ENCODE results near the gene NAV2. TPM values are rescaled to one million over a fixed set of nuclear protein-coding genes. Genes with fewer than 3 reads are reported as not detected.

Gene NAV2
- total and polyA plus RNA-seq, 2 experiments from 2014 or later = 26.0 to 45.0 TPM

- Histone ChIP-seq H3K36me3 (ENCODE audit: insufficient read depth) (no peaks in the 10 kb centered on the region), H3K4me3 (no peak overlapping the region), H3K4me2 (no peak overlapping the region), H3K27ac (ENCODE audit: low read depth) (no peak overlapping the region), H3K4me1 (ENCODE audit: insufficient read depth) (no peaks in the 10 kb centered on the region), H3K27me3 (ENCODE audit: insufficient read depth) (no peaks in the 10 kb centered on the region), H3F3A (replicated peaks; ENCODE audit: low read depth) (no peaks in the 10 kb centered on the region), H3K79me2 (replicated peaks; ENCODE audit: insufficient read depth) (no peaks in the 10 kb centered on the region), H4K20me1 (replicated peaks; ENCODE audit: insufficient read depth) (no peaks in the 10 kb centered on the region), H2AFZ (0 out of 2 replicates have a peak overlapping the region, but pooled peaks have one; percentile 28), H3K9me2 (ENCODE audit: insufficient read depth) (no peaks in the 10 kb centered on the region)
- TF ChIP-seq CTCF (conservative IDR thresholded peaks at IDR 0.05; ENCODE audit: low read depth in 2 of 2) = no peak
- TF ChIP-seq EZH2 (IDR thresholded peaks at IDR 0.05; ENCODE audit: low read depth, unreplicated experiment) = no peak
- TF ChIP-seq ZNF114 (CRISPR knock-in tag; IDR thresholded peaks at IDR 0.05) = no peak
- TF ChIP-seq CREB1 (CRISPR knock-in tag; IDR thresholded peaks at IDR 0.05; ENCODE audit: low read depth) = no peak
- no peak for TF ChIP-seq POLR2AphosphoS5 (IDR thresholded peaks at IDR 0.05; ENCODE audit: low read depth)
- no peak for TF ChIP-seq JUNB (IDR thresholded peaks at IDR 0.05; ENCODE audit: unreplicated experiment)
- no peak for TF ChIP-seq NANOG (IDR thresholded peaks at IDR 0.05; ENCODE audit: borderline replicate concordance)
- no peak for TF ChIP-seq STAT1 (IDR thresholded peaks at IDR 0.05; ENCODE audit: unreplicated experiment)
- TF ChIP-seq EZH2phosphoT487 (IDR thresholded peaks at IDR 0.05; ENCODE audit: unreplicated experiment) = no peak
- TF ChIP-seq ZNF331 (CRISPR knock-in tag; IDR thresholded peaks at IDR 0.05; ENCODE audit: low read depth) = no peak
- TF ChIP-seq, protein P1, sequence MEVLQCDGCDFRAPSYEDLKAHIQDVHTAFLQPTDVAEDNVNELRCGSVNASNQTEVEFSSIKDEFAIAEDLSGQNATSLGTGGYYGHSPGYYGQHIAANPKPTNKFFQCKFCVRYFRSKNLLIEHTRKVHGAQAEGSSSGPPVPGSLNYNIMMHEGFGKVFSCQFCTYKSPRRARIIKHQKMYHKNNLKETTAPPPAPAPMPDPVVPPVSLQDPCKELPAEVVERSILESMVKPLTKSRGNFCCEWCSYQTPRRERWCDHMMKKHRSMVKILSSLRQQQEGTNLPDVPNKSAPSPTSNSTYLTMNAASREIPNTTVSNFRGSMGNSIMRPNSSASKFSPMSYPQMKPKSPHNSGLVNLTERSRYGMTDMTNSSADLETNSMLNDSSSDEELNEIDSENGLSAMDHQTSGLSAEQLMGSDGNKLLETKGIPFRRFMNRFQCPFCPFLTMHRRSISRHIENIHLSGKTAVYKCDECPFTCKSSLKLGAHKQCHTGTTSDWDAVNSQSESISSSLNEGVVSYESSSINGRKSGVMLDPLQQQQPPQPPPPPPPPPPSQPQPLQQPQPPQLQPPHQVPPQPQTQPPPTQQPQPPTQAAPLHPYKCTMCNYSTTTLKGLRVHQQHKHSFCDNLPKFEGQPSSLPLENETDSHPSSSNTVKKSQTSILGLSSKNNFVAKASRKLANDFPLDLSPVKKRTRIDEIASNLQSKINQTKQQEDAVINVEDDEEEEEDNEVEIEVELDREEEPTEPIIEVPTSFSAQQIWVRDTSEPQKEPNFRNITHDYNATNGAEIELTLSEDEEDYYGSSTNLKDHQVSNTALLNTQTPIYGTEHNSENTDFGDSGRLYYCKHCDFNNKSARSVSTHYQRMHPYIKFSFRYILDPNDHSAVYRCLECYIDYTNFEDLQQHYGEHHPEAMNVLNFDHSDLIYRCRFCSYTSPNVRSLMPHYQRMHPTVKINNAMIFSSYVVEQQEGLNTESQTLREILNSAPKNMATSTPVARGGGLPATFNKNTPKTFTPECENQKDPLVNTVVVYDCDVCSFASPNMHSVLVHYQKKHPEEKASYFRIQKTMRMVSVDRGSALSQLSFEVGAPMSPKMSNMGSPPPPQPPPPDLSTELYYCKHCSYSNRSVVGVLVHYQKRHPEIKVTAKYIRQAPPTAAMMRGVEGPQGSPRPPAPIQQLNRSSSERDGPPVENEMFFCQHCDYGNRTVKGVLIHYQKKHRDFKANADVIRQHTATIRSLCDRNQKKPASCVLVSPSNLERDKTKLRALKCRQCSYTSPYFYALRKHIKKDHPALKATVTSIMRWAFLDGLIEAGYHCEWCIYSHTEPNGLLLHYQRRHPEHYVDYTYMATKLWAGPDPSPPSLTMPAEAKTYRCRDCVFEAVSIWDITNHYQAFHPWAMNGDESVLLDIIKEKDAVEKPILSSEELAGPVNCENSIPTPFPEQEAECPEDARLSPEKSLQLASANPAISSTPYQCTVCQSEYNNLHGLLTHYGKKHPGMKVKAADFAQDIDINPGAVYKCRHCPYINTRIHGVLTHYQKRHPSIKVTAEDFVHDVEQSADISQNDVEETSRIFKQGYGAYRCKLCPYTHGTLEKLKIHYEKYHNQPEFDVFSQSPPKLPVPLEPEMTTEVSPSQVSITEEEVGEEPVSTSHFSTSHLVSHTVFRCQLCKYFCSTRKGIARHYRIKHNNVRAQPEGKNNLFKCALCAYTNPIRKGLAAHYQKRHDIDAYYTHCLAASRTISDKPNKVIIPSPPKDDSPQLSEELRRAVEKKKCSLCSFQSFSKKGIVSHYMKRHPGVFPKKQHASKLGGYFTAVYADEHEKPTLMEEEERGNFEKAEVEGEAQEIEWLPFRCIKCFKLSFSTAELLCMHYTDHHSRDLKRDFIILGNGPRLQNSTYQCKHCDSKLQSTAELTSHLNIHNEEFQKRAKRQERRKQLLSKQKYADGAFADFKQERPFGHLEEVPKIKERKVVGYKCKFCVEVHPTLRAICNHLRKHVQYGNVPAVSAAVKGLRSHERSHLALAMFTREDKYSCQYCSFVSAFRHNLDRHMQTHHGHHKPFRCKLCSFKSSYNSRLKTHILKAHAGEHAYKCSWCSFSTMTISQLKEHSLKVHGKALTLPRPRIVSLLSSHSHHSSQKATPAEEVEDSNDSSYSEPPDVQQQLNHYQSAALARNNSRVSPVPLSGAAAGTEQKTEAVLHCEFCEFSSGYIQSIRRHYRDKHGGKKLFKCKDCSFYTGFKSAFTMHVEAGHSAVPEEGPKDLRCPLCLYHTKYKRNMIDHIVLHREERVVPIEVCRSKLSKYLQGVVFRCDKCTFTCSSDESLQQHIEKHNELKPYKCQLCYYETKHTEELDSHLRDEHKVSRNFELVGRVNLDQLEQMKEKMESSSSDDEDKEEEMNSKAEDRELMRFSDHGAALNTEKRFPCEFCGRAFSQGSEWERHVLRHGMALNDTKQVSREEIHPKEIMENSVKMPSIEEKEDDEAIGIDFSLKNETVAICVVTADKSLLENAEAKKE (CRISPR knock-in tag; IDR thresholded peaks at IDR 0.05) = no peak
- Mint-ChIP-seq H3K4me1 (no peaks in the 10 kb centered on the region), H3K27ac (no peak overlapping the region), H3K27me3 (ENCODE audit: insufficient read depth, low read depth, poor library complexity) (peaks cover 4% of the 10 kb centered on the region), H3K4me3 (no peak overlapping the region), H3K9me3 (no peaks in the 10 kb centered on the region), H3K36me3 (ENCODE audit: low read depth) (no peaks in the 10 kb centered on the region; the same call in 2 of the 3 replicates)
- DNase-seq (ENCODE audit: low spot score) (no peak), ATAC-seq (no peak)
Observed at GRCh38 chr11:19727246-19727645, 14.6 kb downstream of the NAV2 start.

Measured in GM23338 (cell line).